Dedifferentiated amniotic fluid mesenchymal stem cell (primary cell): ENCODE data around the gene ETV2.
"Not testable (repeated sequence)": the region's sequence is repeated elsewhere in the genome, so short reads cannot be mapped to it uniquely, and the experiment has no call there.

Source experiments
- DNase-seq: peaks from one replicate; pipeline ENCODE4 v3.0.0-alpha.2; 2016; ENCODE audit errors: extremely low spot score

Gene ETV2

GRCh38 chr19:35657904-35658700 lies 16.6 kb downstream of the ETV2 start:
- no peak for DNase-seq

- no peak for DNase-seq
These were observed 20.4 kb downstream of the ETV2 start for GRCh38 chr19:35661995-35662340.

DNA sequence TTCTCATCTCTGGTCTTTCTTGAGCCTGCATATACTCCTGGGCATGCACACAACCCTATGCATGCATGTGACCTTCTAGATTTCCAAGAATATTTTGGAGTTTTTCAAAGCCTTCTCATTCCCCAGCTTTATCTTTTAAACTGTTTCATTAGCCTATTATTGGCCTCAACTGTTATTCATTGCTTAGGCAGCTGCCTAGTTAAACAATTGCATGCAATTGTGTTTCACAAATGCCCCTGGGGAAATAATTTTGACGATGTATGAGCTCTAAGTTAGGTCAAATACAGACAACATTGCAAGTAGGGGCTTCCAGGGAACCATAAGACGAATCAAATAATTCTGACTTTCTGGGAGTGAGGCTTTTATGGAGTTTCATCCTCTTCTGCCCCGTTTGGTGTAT lies 22.4 kb downstream of the ETV2 start:
- no peak for DNase-seq

- DNase-seq: no peak
These were observed 23.6 kb downstream of the ETV2 start for GRCh38 chr19:35665157-35665556.

- DNase-seq: no peak
These were observed 24.1 kb downstream of the ETV2 start for GRCh38 chr19:35665604-35666003.

DNA sequence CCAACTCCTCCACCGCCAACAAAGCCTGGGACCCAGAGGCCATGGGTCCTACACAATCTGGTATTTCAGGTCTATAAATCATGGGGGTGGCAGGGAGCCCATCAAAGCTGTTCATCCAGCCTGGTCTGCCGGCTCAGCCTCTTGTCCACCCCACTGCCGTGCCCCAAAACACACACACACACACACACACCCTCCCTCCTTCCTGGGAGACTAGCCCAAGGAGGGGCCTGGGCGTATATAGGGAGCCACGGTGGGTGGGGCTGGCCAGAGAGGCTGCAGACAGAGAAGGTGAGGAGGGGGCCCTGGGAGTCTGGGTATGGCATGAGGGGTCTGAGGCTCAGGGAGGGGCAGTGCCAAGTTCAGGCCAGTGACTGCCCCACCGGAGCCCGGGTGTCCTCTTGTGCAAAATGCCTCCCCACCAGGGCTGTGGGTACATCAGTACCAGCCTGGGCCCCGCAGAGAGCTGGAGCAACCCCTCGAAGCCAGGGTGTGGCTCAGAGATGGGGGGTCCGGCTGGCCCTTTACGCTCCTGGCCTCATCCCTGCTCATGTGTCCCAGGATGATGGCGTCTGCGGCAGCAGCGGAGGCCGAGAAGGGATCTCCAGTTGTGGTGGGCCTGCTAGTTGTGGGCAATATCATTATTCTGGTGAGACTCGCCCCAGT lies 24.8 kb downstream of the ETV2 start, which contains the start of gene UPK1A:
Gene UPK1A (plus strand): TSS at position 267 of the 663 bp plus-strand sequence. CDS start 296 bp downstream, at position 563.
- DNase-seq: no peak

GRCh38 chr19:35669566-35669965 lies 28.0 kb downstream of the ETV2 start:
- DNase-seq: no peak

GRCh38 chr19:35669974-35670373 lies 28.4 kb downstream of the ETV2 start:
- no peak for DNase-seq

- no peak for DNase-seq
These were observed 29.1 kb downstream of the ETV2 start for GRCh38 chr19:35670686-35671085.

GRCh38 chr19:35671818-35672217 lies 30.3 kb downstream of the ETV2 start:
- no peak for DNase-seq

GRCh38 chr19:35673121-35673804 lies 31.7 kb downstream of the ETV2 start:
- DNase-seq: peak; percentile 52

GRCh38 chr19:35675589-35676140 lies 34.1 kb downstream of the ETV2 start:
- DNase-seq: no peak

GRCh38 chr19:35689836-35690235 lies 48.3 kb downstream of the ETV2 start:
- peak; percentile 36 for DNase-seq

- not testable (repeated sequence) for DNase-seq
These were observed 49.6 kb downstream of the ETV2 start for GRCh38 chr19:35691106-35691505.

DNA sequence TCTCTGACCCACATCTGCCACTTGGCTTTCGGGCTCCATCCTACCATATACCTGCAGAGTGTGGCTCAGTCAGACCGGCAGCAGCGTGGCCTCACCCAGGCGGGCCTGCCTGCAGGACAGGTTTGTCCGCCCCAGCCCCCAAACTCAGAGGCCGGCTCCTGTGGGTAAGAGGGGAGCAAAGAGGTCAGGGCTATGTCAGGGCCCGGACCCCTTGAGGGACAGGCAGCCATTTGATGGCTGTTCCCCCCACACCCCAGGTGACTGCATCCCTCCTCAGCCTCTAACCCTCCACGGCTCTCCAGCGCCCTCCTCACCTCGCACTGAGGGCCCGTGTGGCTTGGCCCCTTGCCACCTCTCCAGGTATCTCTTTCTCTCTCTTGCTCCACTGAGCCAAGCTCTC lies 50.5 kb downstream of the ETV2 start:
- DNase-seq: no peak

- no peak for DNase-seq
These were observed 51.9 kb downstream of the ETV2 start for GRCh38 chr19:35693422-35693821.

GRCh38 chr19:35693835-35694599 lies 52.5 kb downstream of the ETV2 start:
- DNase-seq: peak; percentile 75
